Measurements from ENCODE around the gene KLHL26. TPM values are rescaled to one million over a fixed set of nuclear protein-coding genes. Genes with fewer than 3 reads are reported as not detected.
A peak's percentile ranks its signal among the peaks of the same experiment; 100 is the strongest.

Gene KLHL26
- total RNA-seq, 1 donor from 2014 or later = 6.2 TPM

GRCh38 chr19:18683958-18684641 lies 47.3 kb downstream of the KLHL26 start:
- no peaks in the 10 kb centered on the region for H3K36me3 ChIP-seq
- no peaks in the 10 kb centered on the region for H3K27me3 ChIP-seq (ENCODE audit: low read depth)
- no peaks in the 10 kb centered on the region for H3K9me3 ChIP-seq (replicated peaks)
- no peak for TF ChIP-seq CTCF (IDR thresholded peaks at IDR 0.05; ENCODE audit: borderline replicate concordance)
- H3K4me1 ChIP-seq = peaks cover 18% of the 10 kb centered on the region
- intact Hi-C loops (cut with micrococcal nuclease) = no loop called here
- peak overlapping the region; percentile 89 for H3K27ac ChIP-seq (replicated peaks)
- H3K4me3 ChIP-seq = peak overlapping the region; percentile 70
- no peak for DNase-seq

GRCh38 chr19:18684642-18684993 lies 47.8 kb downstream of the KLHL26 start:
- no peak overlapping the region for H3K27ac ChIP-seq (replicated peaks)
- peak overlapping the region; percentile 70 for H3K4me3 ChIP-seq
- H3K4me1 ChIP-seq = peaks cover 18% of the 10 kb centered on the region
- TF ChIP-seq CTCF (IDR thresholded peaks at IDR 0.05; ENCODE audit: borderline replicate concordance) = no peak
- intact Hi-C loops (cut with micrococcal nuclease) = no loop called here
- DNase-seq = no peak
- no peaks in the 10 kb centered on the region for H3K27me3 ChIP-seq (ENCODE audit: low read depth)
- H3K36me3 ChIP-seq = no peaks in the 10 kb centered on the region
- H3K9me3 ChIP-seq (replicated peaks) = no peaks in the 10 kb centered on the region

- Histone ChIP-seq H3K9me3 (replicated peaks) (no peaks in the 10 kb centered on the region), H3K4me1 (peaks cover 18% of the 10 kb centered on the region), H3K27ac (replicated peaks) (no peak overlapping the region), H3K4me3 (no peak overlapping the region), H3K27me3 (ENCODE audit: low read depth) (no peaks in the 10 kb centered on the region), H3K36me3 (no peaks in the 10 kb centered on the region)
- no peak for DNase-seq
- no peak for TF ChIP-seq CTCF (IDR thresholded peaks at IDR 0.05; ENCODE audit: borderline replicate concordance)
- intact Hi-C loops (cut with micrococcal nuclease) = no loop called here
Measured at GRCh38 chr19:18685597-18686190, 48.9 kb downstream of the KLHL26 start.

- no peak for DNase-seq
Measured at GRCh38 chr19:18687740-18688465, 51.1 kb downstream of the KLHL26 start.

GRCh38 chr19:18696023-18696422 lies 59.2 kb downstream of the KLHL26 start:
- DNase-seq = no peak
- H3K27ac ChIP-seq (replicated peaks) = no peak overlapping the region
- H3K36me3 ChIP-seq = no peaks in the 10 kb centered on the region
- H3K9me3 ChIP-seq (replicated peaks) = no peaks in the 10 kb centered on the region
- no peak overlapping the region for H3K4me3 ChIP-seq
- intact Hi-C loops (cut with micrococcal nuclease) = no loop called here
- TF ChIP-seq CTCF (IDR thresholded peaks at IDR 0.05; ENCODE audit: borderline replicate concordance) = no peak
- H3K27me3 ChIP-seq (ENCODE audit: low read depth) = no peaks in the 10 kb centered on the region
- H3K4me1 ChIP-seq = peaks cover 17% of the 10 kb centered on the region

More at GRCh38 chr19:18687740-18688465, 51.1 kb downstream of the KLHL26 start:
- Histone ChIP-seq H3K4me1 (peaks cover 15% of the 10 kb centered on the region), H3K9me3 (replicated peaks) (no peaks in the 10 kb centered on the region), H3K27me3 (ENCODE audit: low read depth) (no peaks in the 10 kb centered on the region), H3K27ac (replicated peaks) (no peak overlapping the region), H3K36me3 (no peaks in the 10 kb centered on the region), H3K4me3 (no peak overlapping the region)
- no peak for TF ChIP-seq CTCF (IDR thresholded peaks at IDR 0.05; ENCODE audit: borderline replicate concordance)
- intact Hi-C loops (cut with micrococcal nuclease) = no loop called here
